SJSA1 (cell line): ENCODE measurements around the gene HLA-DMA. TPM values are rescaled to one million over a fixed set of nuclear protein-coding genes. Genes with fewer than 3 reads are reported as not detected.
A peak's percentile ranks its signal among the peaks of the same experiment; 100 is the strongest.

Experiments
- DNase-seq, 2 experiments: peaks; one replicate each; pipeline ENCODE4 v3.0.0-alpha.2; 2015 to 2020; ENCODE audit warnings: low spot score in 2 of 2, low read depth in 1 of 2
- H3K27ac ChIP-seq: fragments of 250-450 bp; sonication (Bioruptor Pico); 2 replicates; pipeline ENCODE4 v1.5.1; 2020; ENCODE audit warnings: mild to moderate bottlenecking, moderate library complexity
- H3K27me3 ChIP-seq: fragments of 250-450 bp; sonication (Bioruptor Pico); replicated peaks from 2 replicates; pipeline ENCODE4 v1.5.1; 2020; ENCODE audit warnings: mild to moderate bottlenecking, moderate library complexity
- H3K36me3 ChIP-seq: fragments of 250-450 bp; sonication (Bioruptor Pico); 2 replicates; pipeline ENCODE4 v1.5.1; 2020; ENCODE audit warnings: mild to moderate bottlenecking
- H3K4me1 ChIP-seq: fragments of 250-450 bp; sonication (Bioruptor Pico); replicated peaks from 2 replicates; pipeline ENCODE4 v1.6.1; 2021; ENCODE audit warnings: mild to moderate bottlenecking
- H3K4me3 ChIP-seq: fragments of 250-450 bp; sonication (Bioruptor Pico); 2 replicates; pipeline ENCODE4 v1.5.1; 2020; ENCODE audit warnings: mild to moderate bottlenecking
- H3K9me3 ChIP-seq: fragments of 250-450 bp; sonication (Bioruptor Pico); replicated peaks from 2 replicates; pipeline ENCODE4 v1.5.1; 2020; ENCODE audit warnings: mild to moderate bottlenecking
- total RNA-seq: library from RNA; depleted of rRNA; stranded (reverse); fragments of >200 nt; shearing (Covaris generic); gene quantifications from 2 replicates; pipeline ENCODE4 v1.2.3, GENCODE V29; 2014

HLA-DMA gene
- total RNA-seq, 1 experiment from 2014 or later = 0.24 TPM

- Histone ChIP-seq H3K27me3 (no peaks in the 10 kb centered on the region), H3K4me3 (no peak overlapping the region), H3K27ac (no peak overlapping the region), H3K9me3 (no peaks in the 10 kb centered on the region), H3K4me1 (peaks cover 2% of the 10 kb centered on the region), H3K36me3 (peaks cover 78% of the 10 kb centered on the region)
- no peak for DNase-seq
These were observed 27.7 kb upstream of the HLA-DMA start for GRCh38 chr6:32980488-32981038.

DNA sequence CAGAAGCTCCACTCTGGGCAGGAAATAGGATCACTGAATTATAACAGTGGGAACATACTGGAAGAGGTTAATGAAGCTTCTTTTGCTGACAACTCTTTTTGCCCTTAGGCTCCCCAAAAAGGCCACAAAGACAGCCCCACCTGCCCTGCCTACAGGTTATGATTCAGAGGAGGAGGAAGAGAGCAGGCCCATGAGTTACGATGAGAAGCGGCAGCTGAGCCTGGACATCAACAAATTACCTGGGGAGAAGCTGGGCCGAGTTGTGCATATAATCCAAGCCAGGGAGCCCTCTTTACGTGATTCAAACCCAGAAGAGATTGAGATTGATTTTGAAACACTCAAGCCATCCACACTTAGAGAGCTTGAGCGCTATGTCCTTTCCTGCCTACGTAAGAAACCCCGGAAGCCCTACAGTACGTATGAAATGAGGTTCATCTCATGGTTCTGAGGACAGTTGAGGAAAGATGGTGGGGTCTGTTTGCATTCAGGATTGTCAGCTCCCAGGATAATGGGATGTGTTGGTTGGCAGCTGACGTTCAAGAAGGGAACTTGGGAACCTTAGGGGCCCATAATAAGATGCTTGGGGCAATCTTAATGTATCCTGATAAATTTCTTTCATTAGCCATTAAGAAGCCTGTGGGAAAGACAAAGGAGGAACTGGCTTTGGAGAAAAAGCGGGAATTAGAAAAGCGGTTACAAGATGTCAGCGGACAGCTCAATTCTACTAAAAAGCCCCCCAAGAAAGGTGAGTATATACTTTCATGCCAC, 27.0 kb upstream of the HLA-DMA start:
- no peak for DNase-seq
- no peak overlapping the region for H3K27ac ChIP-seq
- no peak overlapping the region for H3K4me3 ChIP-seq

DNA sequence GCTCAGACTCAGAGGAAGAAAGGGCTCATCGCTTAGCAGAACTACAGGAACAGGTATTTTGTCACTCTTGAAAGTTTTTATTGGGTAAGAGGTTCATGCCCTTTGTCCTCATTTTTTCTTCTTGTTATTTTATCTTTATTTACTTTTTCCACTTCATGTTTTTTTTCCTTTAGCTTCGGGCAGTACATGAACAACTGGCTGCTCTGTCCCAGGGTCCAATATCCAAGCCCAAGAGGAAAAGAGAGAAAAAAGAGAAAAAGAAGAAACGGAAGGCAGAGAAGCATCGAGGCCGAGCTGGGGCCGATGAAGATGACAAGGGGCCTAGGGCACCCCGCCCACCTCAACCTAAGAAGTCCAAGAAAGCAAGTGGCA, 25.0 kb upstream of the HLA-DMA start:
- no peak overlapping the region for H3K4me3 ChIP-seq
- H3K27me3 ChIP-seq = no peaks in the 10 kb centered on the region
- no peak for DNase-seq
- no peak overlapping the region for H3K27ac ChIP-seq
- peaks cover 100% of the 10 kb centered on the region for H3K36me3 ChIP-seq
- no peaks in the 10 kb centered on the region for H3K9me3 ChIP-seq
- H3K4me1 ChIP-seq = peaks cover 8% of the 10 kb centered on the region

More for the DNA sequence above, 27.0 kb upstream of the HLA-DMA start:
- no peaks in the 10 kb centered on the region for H3K9me3 ChIP-seq
- H3K4me1 ChIP-seq = peaks cover 8% of the 10 kb centered on the region
- no peaks in the 10 kb centered on the region for H3K27me3 ChIP-seq
- H3K36me3 ChIP-seq = peaks cover 85% of the 10 kb centered on the region

DNA sequence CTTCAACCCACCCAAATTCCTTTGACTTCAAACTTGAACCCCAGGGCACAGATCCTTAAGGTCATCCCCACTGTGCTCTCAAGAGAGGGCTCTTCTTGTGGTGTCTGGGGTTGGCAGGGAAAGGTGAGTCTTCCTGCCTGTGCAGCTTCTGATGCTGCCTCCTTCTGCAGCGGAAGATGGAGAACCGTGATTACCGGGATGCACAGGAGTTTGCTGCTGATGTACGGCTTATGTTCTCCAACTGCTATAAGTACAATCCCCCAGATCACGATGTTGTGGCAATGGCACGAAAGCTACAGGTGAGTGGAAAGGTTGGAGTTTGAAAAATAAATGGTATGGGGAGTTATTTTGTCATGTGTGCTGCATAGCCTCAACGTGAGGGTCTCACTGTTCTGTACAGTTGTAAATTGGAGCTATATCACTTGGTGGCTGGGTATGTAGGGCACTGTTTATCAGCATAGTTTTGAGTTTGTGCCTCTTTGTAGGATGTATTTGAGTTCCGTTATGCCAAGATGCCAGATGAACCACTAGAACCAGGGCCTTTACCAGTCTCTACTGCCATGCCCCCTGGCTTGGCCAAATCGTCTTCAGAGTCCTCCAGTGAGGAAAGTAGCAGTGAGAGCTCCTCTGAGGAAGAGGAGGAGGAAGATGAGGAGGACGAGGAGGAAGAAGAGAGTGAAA, 24.5 kb upstream of the HLA-DMA start:
- no peaks in the 10 kb centered on the region for H3K9me3 ChIP-seq
- no peak overlapping the region for H3K4me3 ChIP-seq
- no peaks in the 10 kb centered on the region for H3K27me3 ChIP-seq
- H3K27ac ChIP-seq = no peak overlapping the region
- DNase-seq = no peak
- peaks cover 8% of the 10 kb centered on the region for H3K4me1 ChIP-seq
- H3K36me3 ChIP-seq = peaks cover 100% of the 10 kb centered on the region

DNA sequence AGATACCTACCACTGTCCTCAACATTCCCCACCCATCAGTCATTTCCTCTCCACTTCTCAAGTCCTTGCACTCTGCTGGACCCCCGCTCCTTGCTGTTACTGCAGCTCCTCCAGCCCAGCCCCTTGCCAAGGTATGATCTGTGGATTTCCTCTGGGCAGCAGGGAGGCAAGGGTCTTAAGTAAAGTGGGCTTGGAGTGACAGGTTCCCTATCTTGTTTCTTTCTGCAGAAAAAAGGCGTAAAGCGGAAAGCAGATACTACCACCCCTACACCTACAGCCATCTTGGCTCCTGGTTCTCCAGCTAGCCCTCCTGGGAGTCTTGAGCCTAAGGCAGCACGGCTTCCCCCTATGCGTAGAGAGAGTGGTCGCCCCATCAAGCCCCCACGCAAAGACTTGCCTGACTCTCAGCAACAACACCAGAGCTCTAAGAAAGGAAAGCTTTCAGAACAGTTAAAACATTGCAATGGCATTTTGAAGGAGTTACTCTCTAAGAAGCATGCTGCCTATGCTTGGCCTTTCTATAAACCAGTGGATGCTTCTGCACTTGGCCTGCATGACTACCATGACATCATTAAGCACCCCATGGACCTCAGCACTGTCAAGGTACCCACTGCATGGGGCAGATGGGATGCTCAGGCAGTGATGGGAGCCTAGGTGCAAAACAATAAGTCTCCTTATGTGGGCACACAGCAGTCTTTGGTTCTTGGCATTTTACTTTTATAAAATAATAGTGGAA, 23.6 kb upstream of the HLA-DMA start:
- Histone ChIP-seq H3K36me3 (peaks cover 95% of the 10 kb centered on the region), H3K27me3 (no peaks in the 10 kb centered on the region), H3K4me3 (no peak overlapping the region), H3K27ac (no peak overlapping the region), H3K9me3 (no peaks in the 10 kb centered on the region), H3K4me1 (peaks cover 10% of the 10 kb centered on the region)
- no peak for DNase-seq

DNA sequence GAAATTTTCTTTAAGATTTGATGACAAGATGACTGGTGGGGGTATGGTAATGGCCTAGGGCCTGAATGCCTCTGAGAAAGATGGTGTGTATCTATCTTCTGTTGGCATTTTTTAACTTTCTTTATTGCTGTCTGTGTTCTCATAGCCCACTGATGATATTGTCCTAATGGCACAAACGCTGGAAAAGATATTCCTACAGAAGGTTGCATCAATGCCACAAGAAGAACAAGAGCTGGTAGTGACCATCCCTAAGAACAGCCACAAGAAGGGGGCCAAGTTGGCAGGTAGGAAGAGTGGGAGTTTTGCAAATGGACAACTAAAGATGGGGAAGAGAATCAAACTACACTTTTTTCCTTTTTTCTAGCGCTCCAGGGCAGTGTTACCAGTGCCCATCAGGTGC, 23.0 kb upstream of the HLA-DMA start:
- Histone ChIP-seq H3K27ac (no peak overlapping the region), H3K36me3 (peaks cover 95% of the 10 kb centered on the region), H3K4me3 (no peak overlapping the region), H3K9me3 (no peaks in the 10 kb centered on the region), H3K4me1 (peaks cover 15% of the 10 kb centered on the region), H3K27me3 (no peaks in the 10 kb centered on the region)
- no peak for DNase-seq

DNA sequence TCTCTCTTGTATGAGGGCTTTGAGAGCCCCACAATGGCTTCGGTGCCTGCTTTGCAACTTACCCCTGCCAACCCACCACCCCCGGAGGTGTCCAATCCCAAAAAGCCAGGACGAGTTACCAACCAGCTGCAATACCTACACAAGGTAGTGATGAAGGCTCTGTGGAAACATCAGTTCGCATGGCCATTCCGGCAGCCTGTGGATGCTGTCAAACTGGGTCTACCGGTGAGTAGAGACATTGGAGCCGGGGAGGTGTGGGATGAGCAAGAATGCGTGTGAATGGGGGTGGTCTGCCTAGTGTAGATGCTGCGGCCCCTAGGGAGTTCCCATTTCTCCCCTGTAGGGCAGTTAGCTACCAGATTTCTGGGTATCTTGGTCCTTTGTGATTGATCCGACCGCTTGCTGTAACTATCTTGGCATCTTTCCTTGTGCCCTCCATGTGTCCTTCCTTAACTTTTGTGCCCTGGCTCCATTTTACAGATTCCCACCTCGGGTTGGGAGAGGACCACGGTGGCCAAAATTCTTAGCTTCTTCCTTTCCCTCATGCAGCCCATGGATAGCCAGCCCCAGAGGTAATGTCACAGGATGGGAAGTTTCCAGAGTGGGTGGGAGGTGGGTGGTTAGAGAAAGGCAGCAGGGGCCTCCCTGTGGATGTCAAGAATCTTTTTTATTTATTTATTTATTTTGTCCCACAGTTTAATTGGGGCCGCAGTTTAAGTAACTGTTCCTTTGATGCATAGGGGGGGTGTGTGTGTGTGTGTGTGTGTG, 21.8 kb upstream of the HLA-DMA start:
- peaks cover 19% of the 10 kb centered on the region for H3K4me1 ChIP-seq
- no peak overlapping the region for H3K27ac ChIP-seq
- H3K9me3 ChIP-seq = no peaks in the 10 kb centered on the region
- DNase-seq = peak in 1 of 2 experiments; percentile 20
- H3K36me3 ChIP-seq = peaks cover 87% of the 10 kb centered on the region
- no peaks in the 10 kb centered on the region for H3K27me3 ChIP-seq
- H3K4me3 ChIP-seq = peak overlapping the region; percentile 57

GRCh38 chr6:32974016-32974333, 21.1 kb upstream of the HLA-DMA start:
- H3K36me3 ChIP-seq = peaks cover 85% of the 10 kb centered on the region
- peak in 1 of 2 experiments; percentile 40 for DNase-seq
- no peak overlapping the region for H3K27ac ChIP-seq

GRCh38 chr6:32973144-32974015, 20.5 kb upstream of the HLA-DMA start:
- no peaks in the 10 kb centered on the region for H3K27me3 ChIP-seq
- H3K27ac ChIP-seq = no peak overlapping the region
- peaks cover 79% of the 10 kb centered on the region for H3K36me3 ChIP-seq

More at GRCh38 chr6:32974016-32974333, 21.1 kb upstream of the HLA-DMA start:
- peak overlapping the region; percentile 57 for H3K4me3 ChIP-seq
- peaks cover 24% of the 10 kb centered on the region for H3K4me1 ChIP-seq
- H3K27me3 ChIP-seq = no peaks in the 10 kb centered on the region
- H3K9me3 ChIP-seq = no peaks in the 10 kb centered on the region

GRCh38 chr6:32972353-32973143, 19.7 kb upstream of the HLA-DMA start:
- H3K27me3 ChIP-seq = no peaks in the 10 kb centered on the region
- peaks cover 30% of the 10 kb centered on the region for H3K4me1 ChIP-seq
- DNase-seq = peak in 1 of 2 experiments; percentile 45
- no peaks in the 10 kb centered on the region for H3K9me3 ChIP-seq
- H3K36me3 ChIP-seq = peaks cover 71% of the 10 kb centered on the region
- peak overlapping the region; percentile 5; the same call in 1 of the 2 replicates for H3K27ac ChIP-seq
- H3K4me3 ChIP-seq = peak overlapping the region; percentile 57

More at GRCh38 chr6:32973144-32974015, 20.5 kb upstream of the HLA-DMA start:
- Histone ChIP-seq H3K9me3 (no peaks in the 10 kb centered on the region), H3K4me1 (peaks cover 24% of the 10 kb centered on the region), H3K4me3 (peak overlapping the region; percentile 57)
- DNase-seq = peak; percentile 56 to 57

DNA sequence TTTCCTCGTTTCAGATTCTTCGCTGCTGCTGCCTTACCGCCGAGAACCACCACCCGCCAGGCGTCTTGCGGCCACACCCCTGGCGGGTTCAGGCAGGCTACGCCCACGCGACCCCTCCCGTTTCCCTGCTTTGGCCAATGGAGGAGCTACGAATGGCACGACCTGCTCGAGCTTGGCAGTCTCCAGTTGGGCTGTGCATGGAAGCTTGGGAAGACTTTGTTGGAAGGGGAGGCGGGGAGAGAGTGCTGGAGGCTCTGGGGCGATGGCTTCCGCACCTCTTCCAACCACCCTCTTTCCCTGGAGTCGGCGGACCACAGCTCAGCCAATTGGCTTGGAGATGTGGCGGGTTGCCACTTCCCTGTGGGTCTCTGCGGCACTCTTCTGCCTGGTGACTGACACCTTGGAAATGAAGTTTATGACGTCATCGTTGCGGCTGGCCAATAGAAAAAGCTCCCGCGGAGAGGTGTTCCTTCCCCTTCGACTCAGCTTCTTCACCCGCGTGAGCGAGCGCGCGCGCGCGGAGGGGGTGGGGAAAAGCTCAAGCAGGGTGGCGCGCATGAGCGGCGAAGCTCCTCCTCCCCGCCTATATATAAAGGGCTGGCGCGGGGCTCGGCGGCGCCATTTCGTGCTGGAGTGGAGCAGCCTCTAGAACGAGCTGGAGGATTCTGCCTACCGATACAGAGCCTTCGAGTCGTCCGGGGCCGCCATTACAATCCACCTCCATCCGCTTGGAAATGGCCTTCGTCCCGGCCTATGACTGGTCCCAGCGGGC, 18.9 kb upstream of the HLA-DMA start:
- peaks cover 63% of the 10 kb centered on the region for H3K36me3 ChIP-seq
- H3K4me3 ChIP-seq = peak overlapping the region; percentile 57
- no peaks in the 10 kb centered on the region for H3K27me3 ChIP-seq
- H3K9me3 ChIP-seq = no peaks in the 10 kb centered on the region
- peaks cover 34% of the 10 kb centered on the region for H3K4me1 ChIP-seq
- DNase-seq = peak; percentile 99 to 100
- peak overlapping the region; percentile 99 for H3K27ac ChIP-seq
